Upper lobe of left lung (tissue), 4 donors: ENCODE data around the gene COL6A5.

Experiments
- CTCF ChIP-seq, 6 experiments: fragments of 450-650 bp in 4 of 6; fragments of 200-600 bp in 2 of 6; sonication (generic) in 2 of 6; IDR thresholded peaks; one replicate each; pipeline ENCODE4 v1.5.1; 2016 to 2019; ENCODE audit warnings: antibody characterized with exemption in 6 of 6
- POLR2AphosphoS5 ChIP-seq, 2 donors: sonication (generic); formaldehyde crosslinking; IDR thresholded peaks; one replicate each; pipeline ENCODE4 v1.5.1; 2017; ENCODE audit warnings: antibody characterized with exemption in 2 of 2

GRCh38 chr3:130465521-130465920 is 120.0 kb downstream of the COL6A5 start:
- TF ChIP-seq CTCF (IDR thresholded peaks at IDR 0.05) (no peak), POLR2AphosphoS5 (IDR thresholded peaks at IDR 0.05) (no peak)
